Cardiac muscle cell (in vitro differentiated cells and primary cell): ENCODE data around the gene KCNIP1. TPM values are rescaled to one million over a fixed set of nuclear protein-coding genes. Genes with fewer than 3 reads are reported as not detected.

Experiments
- DNase-seq, 2 donors: peaks; one replicate each; pipeline versions ENCODE4 v3.0.0 to v3.0.0-alpha.2; 2010 to 2017; ENCODE audit warnings: low read depth in 1 of 2, low spot score in 1 of 2
- H3K27ac ChIP-seq: fragments of 200-600 bp; sonication (generic); 2 replicates; pipeline ENCODE4 v1.5.1; 2016
- H3K27me3 ChIP-seq: fragments of 200-600 bp; sonication (generic); 2 replicates; pipeline ENCODE4 v1.6.0; 2016; ENCODE audit warnings: control low read depth
- H3K36me3 ChIP-seq: fragments of 200-600 bp; sonication (generic); 2 replicates; pipeline ENCODE4 v1.5.1; 2016; ENCODE audit warnings: control low read depth
- H3K4me1 ChIP-seq: fragments of 200-600 bp; sonication (generic); 2 replicates; pipeline ENCODE4 v1.8.1; 2017; ENCODE audit warnings: low read depth, mild to moderate bottlenecking, mixed run types
- H3K4me3 ChIP-seq: fragments of 200-600 bp; sonication (generic); 2 replicates; pipeline ENCODE4 v1.5.1; 2016; ENCODE audit warnings: mild to moderate bottlenecking
- H3K9me3 ChIP-seq: fragments of 200-600 bp; sonication (generic); 2 replicates; pipeline ENCODE4 v1.5.1; 2017; ENCODE audit warnings: low read depth, mild to moderate bottlenecking, control low read depth
- polyA plus RNA-seq: library from polyadenylated mRNA; unstranded; fragments of >200 nt; fragmentation: Nextera tagmentation; extraction: Ambion mirVana; gene quantifications from 2 replicates; pipeline ENCODE4 v1.2.1, GENCODE V29; 2016
- total RNA-seq: library from RNA; depleted of rRNA; stranded (reverse); fragments of >200 nt; gene quantifications from 2 replicates; pipeline ENCODE4 v1.2.3, GENCODE V29; 2016
- TF ChIP-seq, protein P1 (sequence below): IDR thresholded peaks from 2 replicates; pipeline ENCODE4 v1.5.1; 2012; ENCODE audit warnings: low read depth, mild to moderate bottlenecking, low read length

KCNIP1 gene
- total and polyA plus RNA-seq, 2 experiments from 2014 or later: 0.09 TPM; not detected in 1

DNA sequence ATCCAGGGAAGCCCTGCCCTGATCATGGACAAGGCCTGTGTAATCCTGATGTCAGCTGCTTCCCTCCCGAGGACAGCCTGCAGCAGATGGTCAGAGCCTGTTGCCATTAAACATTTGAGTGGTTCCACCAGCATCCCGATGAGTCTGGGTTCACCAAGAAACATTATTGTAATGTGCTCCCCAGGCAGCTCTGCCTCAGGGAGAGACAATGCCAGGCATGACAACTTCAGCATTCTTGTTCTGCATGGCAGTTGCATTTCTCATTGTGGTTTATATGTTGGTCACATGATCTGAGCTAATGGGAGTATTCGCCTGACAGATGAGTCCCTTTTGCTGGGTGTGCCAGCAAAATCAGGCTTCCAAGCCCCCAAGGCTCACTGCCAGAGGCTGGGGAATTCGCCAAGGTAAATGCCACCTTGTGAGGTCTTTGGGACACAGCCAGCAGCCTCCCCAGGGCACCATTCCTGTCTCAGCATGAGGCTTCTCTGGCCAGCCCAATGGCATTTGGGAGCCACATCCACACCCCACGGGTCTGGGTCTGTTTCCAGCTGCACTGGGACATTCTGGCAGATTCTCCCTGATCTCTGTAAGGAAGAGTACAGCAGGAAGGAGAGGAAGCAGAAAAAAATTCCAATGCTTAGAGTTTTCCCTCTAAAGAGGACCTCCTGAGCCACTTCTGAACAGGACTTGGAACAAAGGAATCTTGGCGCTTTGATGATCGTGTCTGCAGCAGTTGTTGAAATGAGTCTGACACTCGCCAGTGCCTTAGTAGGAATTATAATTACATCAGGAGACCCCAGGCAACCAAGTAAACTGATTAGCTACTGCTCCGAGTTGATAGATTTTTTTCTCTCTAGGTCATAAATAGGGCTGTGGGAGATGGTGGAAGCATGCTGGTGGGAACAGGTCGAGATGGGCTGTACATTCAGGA lies 18.7 kb downstream of the KCNIP1 start:
- Histone ChIP-seq H3K27ac (no peak overlapping the region), H3K4me1 (no peaks in the 10 kb centered on the region), H3K27me3 (no peaks in the 10 kb centered on the region), H3K36me3 (no peaks in the 10 kb centered on the region), H3K4me3 (no peak overlapping the region), H3K9me3 (no peaks in the 10 kb centered on the region)
- DNase-seq: no peak
- TF ChIP-seq, protein P1, sequence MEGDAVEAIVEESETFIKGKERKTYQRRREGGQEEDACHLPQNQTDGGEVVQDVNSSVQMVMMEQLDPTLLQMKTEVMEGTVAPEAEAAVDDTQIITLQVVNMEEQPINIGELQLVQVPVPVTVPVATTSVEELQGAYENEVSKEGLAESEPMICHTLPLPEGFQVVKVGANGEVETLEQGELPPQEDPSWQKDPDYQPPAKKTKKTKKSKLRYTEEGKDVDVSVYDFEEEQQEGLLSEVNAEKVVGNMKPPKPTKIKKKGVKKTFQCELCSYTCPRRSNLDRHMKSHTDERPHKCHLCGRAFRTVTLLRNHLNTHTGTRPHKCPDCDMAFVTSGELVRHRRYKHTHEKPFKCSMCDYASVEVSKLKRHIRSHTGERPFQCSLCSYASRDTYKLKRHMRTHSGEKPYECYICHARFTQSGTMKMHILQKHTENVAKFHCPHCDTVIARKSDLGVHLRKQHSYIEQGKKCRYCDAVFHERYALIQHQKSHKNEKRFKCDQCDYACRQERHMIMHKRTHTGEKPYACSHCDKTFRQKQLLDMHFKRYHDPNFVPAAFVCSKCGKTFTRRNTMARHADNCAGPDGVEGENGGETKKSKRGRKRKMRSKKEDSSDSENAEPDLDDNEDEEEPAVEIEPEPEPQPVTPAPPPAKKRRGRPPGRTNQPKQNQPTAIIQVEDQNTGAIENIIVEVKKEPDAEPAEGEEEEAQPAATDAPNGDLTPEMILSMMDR: no peak

DNA sequence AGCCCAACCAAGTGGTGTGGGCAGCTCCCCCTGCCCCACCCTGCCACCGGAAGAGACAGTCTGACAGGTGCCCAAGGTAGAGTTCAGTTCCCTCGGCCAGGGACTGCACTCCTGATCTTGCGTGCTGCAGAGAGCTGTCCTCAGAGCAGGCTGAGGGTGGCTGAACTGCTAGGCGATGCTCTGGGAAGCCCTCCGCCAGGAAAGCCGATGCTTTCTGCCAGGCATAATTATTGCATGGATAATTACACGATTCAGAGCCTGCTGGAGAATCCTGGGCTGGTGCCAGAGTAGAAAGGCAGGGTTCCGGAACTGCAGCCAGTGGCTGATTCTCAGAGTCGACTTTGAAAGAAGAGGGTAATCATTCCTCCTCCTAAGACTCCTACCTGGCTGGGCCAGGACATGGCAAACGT lies 19.3 kb downstream of the KCNIP1 start:
- Histone ChIP-seq H3K27ac (no peak overlapping the region), H3K9me3 (no peaks in the 10 kb centered on the region), H3K4me1 (no peaks in the 10 kb centered on the region), H3K27me3 (no peaks in the 10 kb centered on the region), H3K4me3 (no peak overlapping the region), H3K36me3 (no peaks in the 10 kb centered on the region)
- TF ChIP-seq, protein P1: no peak
- peak in 1 of 2 donors; percentile 62 for DNase-seq

DNA sequence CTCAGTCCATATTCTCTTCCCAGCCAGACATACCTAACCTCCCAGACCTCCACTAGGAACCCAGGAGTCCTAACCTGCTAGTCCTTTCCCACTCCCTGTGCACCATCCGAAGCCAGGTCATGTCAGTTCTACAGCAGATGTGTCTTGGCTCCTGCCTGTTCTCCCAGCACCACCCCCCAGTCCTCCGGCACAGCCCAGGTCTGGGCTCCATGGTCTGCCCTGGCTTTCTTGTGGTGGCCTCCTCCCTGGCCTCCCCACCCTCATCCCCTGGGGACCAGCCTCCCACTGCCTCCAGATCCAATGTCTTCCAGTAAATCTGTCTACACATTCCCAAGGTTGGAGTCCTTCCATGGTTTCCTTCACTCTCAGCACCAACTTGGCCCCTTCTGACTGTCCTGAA lies 20.0 kb downstream of the KCNIP1 start:
- H3K27me3 ChIP-seq: no peaks in the 10 kb centered on the region
- no peak overlapping the region for H3K27ac ChIP-seq
- H3K4me3 ChIP-seq: no peak overlapping the region
- H3K4me1 ChIP-seq: no peaks in the 10 kb centered on the region
- no peaks in the 10 kb centered on the region for H3K36me3 ChIP-seq
- TF ChIP-seq, protein P1: no peak
- no peaks in the 10 kb centered on the region for H3K9me3 ChIP-seq
- DNase-seq: no peak

- Histone ChIP-seq H3K36me3 (no peaks in the 10 kb centered on the region), H3K9me3 (no peaks in the 10 kb centered on the region), H3K4me3 (no peak overlapping the region), H3K4me1 (no peaks in the 10 kb centered on the region), H3K27me3 (no peaks in the 10 kb centered on the region), H3K27ac (no peak overlapping the region)
- TF ChIP-seq, protein P1: no peak
- DNase-seq: no peak
Measured at GRCh38 chr5:170524576-170524975, 20.8 kb downstream of the KCNIP1 start.

GRCh38 chr5:170525470-170526211 lies 21.8 kb downstream of the KCNIP1 start:
- Histone ChIP-seq H3K4me3 (no peak overlapping the region), H3K9me3 (no peaks in the 10 kb centered on the region), H3K4me1 (no peaks in the 10 kb centered on the region), H3K27ac (no peak overlapping the region), H3K36me3 (no peaks in the 10 kb centered on the region), H3K27me3 (no peaks in the 10 kb centered on the region)
- TF ChIP-seq, protein P1: no peak
- DNase-seq: no peak
